Germinal center (tissue), 1 donor: ENCODE results near the gene GAL3ST2.
"Not testable (repeated sequence)": the region's sequence is repeated elsewhere in the genome, so short reads cannot be mapped to it uniquely, and the experiment has no call there.

Experiments
- DNase-seq: peaks from one replicate; pipeline ENCODE4 v3.0.0; 2012; ENCODE audit warnings: mixed read lengths, low spot score

The GAL3ST2 gene

GRCh38 chr2:241776336-241777169, at the start of gene GAL3ST2:
TSS of gene GAL3ST2 (plus strand) at chr2:241776822. CDS start at chr2:241776956, 134 bp downstream.
- DNase-seq, result no peak

DNA sequence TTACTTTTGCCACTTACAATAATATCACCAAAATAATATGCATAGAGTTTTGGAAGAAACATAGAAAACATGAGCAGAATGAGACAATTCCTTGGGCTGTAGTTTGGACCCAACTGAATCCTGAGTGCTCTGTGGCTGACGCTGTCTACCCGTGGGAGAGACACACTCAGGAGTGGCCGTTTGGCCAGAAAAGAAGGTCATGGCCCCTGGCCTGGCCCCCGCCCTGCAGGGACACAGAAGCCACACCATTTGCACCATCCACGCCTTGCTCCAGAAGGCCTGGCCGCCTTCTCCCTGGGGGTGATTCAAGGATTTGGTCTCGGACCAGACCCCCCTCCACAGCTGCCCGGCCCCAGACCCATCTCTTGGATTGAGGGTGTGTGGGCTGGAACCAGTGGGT, 48.6 kb upstream of the GAL3ST2 start:
- DNase-seq, result no peak

- DNase-seq, result no peak
These were observed 48.0 kb upstream of the GAL3ST2 start for GRCh38 chr2:241728627-241729026.

DNA sequence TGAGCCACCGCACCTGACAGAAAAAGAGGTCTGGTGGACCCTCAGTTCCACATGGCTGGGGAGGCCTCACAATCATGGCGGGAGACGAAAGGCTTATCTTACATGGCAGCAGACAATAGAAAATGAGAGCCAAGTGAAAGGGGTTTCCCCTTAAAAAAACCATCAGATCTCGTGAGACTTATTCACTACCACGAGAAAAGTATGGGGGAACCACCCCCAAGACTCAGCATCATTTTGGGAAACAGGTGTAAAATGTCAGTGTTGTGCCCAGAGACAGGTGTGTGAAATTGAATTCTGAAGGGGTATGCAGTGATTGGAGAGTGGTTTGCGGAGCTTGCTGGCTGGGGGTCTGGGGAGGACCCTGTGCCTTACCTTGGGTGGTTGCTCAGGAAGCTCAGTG, 46.8 kb upstream of the GAL3ST2 start:
- no peak for DNase-seq

- no peak for DNase-seq
These were observed 45.8 kb upstream of the GAL3ST2 start for GRCh38 chr2:241730671-241731293.

GRCh38 chr2:241732513-241733186, 44.0 kb upstream of the GAL3ST2 start:
- DNase-seq, result not testable (repeated sequence)

- DNase-seq, result no peak
These were observed 43.0 kb upstream of the GAL3ST2 start for GRCh38 chr2:241733391-241734207.

GRCh38 chr2:241734208-241734466, 42.5 kb upstream of the GAL3ST2 start:
- DNase-seq, result no peak

- peak; percentile 96 for DNase-seq
These were observed 42.0 kb upstream of the GAL3ST2 start, which contains the start of gene D2HGDH for GRCh38 chr2:241734467-241735208. TSS of gene D2HGDH (plus strand) at chr2:241734630. CDS start at chr2:241735225, 595 bp downstream.

DNA sequence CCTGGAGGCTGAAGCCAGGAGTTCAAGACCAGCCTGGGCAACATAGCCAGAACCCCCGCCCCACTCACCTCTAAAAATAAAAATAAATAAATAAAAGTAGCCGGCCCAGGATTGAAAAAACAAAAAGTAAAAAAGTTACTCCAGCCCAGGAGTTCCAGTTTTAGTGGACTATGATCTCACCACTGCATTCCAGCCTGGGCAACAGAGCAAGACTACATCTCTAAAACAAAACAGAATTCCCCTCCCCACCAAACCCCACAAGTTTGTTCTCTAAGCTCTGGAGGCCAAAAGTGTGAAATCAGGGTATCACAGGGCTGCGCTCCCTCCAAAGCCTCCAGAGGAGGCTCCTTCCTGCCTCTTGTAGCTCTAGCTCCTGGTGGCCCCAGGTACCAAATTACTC, 40.5 kb upstream of the GAL3ST2 start:
- DNase-seq, result no peak

DNA sequence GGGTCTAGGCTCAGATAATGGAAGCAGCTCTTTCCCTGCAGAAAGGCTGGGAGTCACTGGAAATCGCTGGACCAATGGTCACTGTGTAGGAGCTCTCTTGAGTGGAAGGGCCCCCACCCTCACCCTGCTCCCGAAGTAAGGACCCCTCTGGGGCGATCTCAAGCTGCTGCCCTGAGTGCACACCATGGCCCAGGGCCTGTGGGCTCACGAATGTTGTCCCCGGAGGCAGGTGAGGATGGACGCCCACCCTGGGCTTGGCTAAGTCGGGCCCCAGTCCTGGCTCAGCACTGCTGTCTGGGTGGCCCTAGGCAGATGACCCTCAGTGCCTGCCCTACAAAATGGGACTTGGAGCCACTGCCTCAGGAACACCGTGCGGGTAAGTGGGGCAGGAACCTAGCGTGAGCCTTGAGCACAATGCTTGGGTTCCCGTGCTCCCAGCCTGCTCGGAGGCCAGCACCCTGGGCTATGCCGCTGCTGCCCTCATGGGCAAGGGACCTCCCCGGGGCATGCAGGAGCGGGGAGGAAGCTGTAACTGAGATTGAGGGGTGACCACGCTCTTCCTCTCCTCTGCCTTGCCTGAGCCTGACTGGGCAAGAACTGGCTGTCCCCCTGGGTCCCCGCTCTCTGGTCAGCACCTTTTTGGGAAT, 38.5 kb upstream of the GAL3ST2 start:
- no peak for DNase-seq

- no peak for DNase-seq
These were observed 37.4 kb upstream of the GAL3ST2 start for GRCh38 chr2:241739177-241739576.

- no peak for DNase-seq
These were observed 37.0 kb upstream of the GAL3ST2 start for GRCh38 chr2:241739651-241740050.

DNA sequence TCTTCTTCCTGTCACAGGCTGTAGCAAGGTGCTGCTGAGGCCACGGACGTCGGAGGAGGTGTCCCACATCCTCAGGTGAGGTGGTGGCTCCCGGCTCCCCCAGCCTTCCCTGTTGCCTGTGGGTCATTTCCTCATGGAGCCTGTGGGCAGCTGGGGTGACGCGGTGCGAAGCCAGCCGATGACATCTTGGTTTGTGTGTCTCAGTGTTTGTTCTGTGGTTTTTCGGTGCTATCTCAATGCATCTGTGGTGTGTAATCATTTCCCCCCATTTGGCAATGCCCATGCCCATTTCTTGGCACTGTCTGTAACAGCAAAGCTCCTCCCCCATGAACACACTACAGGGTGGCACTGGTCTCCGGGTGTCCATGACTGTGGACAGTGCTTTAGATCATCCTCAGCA, 35.6 kb upstream of the GAL3ST2 start:
- DNase-seq, result no peak

- no peak for DNase-seq
These were observed 34.2 kb upstream of the GAL3ST2 start for GRCh38 chr2:241742320-241742939.

DNA sequence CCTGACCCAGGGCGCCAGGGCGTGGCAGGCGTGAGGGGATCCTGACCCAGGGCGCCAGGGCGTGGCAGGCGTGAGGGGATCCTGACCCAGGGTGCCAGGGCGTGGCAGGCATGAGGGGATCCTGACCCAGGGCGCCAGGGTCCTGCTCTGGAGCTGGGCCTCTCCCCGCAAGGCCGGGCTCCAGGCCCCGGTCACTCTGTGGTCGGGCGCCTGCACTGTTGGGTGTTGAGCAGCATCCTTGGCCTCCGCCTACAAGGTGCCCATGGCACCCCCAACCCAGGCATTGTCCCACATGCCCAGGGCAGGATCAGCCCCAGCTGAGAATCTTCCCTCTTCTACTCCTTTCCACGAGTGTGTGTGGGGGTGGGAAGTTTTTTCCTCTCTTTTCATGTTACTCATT, 33.6 kb upstream of the GAL3ST2 start:
- DNase-seq, result not testable (repeated sequence)

- DNase-seq, result no peak
These were observed 33.0 kb upstream of the GAL3ST2 start for GRCh38 chr2:241743620-241744019.

DNA sequence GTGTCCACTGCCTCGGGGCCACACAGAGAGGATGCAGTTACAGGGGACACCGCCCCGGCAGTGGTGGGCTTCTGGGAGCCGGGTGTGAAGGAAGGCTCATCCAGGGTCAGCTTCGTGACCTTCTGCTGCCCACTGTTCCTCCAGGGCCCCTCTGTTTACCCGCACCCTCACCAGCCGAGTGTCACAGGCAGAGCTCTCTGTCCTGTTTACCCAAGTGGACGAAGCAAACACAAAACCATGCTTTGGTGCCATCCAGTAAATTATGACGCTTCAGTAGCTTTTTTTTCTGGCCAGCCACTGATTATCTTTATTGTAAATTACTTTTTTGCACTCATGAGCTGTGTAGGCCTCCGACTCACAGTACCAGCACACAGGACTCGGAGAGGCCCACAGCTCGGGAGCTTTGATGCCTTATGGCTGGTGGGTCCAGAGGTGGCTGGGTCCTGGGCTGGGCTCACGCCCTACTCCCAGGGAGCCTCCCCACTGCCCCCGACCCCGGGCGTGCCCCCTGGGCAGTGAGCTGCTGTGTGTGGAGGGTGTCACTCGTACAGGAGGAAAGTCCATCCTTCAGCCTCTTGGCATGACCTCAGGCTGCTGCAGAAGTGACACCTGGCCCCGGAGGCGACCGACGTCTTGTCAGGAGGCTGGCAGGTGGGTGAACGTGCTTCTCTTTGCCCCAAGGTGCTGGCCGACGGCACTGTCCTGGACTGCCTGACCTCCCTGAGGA, 32.4 kb upstream of the GAL3ST2 start:
- DNase-seq, result no peak

GRCh38 chr2:241745276-241745675, 31.3 kb upstream of the GAL3ST2 start:
- DNase-seq, result no peak

DNA sequence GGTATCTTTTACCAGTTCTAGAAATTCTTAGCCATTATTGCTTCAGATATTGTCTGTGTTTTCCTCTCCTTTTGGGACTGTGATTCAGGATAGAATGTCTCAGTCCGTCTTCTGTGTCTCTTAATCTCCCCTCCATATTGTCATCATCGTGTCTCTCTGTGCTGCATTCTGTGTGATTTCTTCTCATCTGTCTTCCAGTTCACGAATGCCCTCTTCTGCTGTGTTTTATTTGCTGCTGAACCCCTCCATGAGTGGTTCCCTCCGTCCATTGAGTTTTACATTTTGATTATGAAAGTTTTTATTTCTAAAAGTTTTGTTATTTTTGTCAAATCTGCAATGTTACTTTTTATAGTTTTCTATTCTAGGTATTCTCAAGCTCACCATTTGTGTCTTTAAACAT, 30.5 kb upstream of the GAL3ST2 start:
- DNase-seq, result no peak
